Iris pigment epithelial cell (primary cell): ENCODE data around the gene IL4R.
"Not testable (repeated sequence)": the region's sequence is repeated elsewhere in the genome, so short reads cannot be mapped to it uniquely, and the experiment has no call there.

Experiments
- DNase-seq: peaks from one replicate; pipeline ENCODE4 v3.0.0-alpha.2; 2011; ENCODE audit warnings: low read depth

The IL4R gene

GRCh38 chr16:27313422-27314160 lies at the start of gene IL4R:
Gene IL4R, plus strand, starts transcription at chr16:27313974. Its CDS starts 26,230 bp downstream, at chr16:27340204.
- peak; percentile 88 for DNase-seq

DNA sequence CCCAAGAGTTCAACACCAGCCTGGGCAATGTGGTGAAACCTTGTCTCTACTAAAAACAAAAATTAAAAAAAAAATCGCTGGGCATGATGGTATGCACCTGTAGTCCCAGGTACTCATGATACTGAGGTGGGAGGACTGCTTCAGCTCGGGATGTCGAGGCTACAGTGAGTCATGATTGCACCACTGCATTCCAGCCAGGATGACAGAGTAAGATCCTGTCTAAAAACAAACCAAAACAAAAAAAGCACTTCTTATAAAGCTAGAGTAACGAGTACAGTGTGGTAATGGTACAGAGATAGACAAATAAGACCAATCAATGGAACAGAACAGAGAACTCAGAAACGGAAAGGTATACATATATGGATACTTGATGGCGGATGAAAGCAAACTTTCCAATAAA lies 49.6 kb upstream of the IL4R start:
- peak; percentile 90 for DNase-seq

DNA sequence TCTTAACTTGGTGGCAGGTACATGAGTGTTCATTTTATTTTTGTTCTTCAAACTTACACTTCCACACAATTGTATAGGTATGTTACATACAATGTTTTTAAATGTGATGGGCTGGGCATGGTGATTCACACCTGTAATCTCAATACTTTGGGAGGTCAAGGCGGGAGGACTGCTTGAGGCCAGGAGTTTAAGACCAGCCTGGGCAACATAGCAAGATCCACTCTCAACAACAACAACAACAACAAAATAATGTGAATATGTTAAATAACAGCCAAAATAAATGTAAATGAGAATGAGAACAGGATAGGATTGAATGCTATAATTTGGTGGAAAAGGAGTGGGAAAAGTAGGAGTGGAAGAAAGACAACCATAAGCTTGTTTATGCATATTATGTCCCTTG lies 47.8 kb upstream of the IL4R start:
- DNase-seq: no peak

- DNase-seq: no peak
Observed at GRCh38 chr16:27267037-27267677, 46.6 kb upstream of the IL4R start.

GRCh38 chr16:27268376-27269299 lies 45.1 kb upstream of the IL4R start, which contains the start of gene NSMCE1:
Gene NSMCE1, minus strand, starts transcription at chr16:27268772. Its CDS starts 11,202 bp downstream, at chr16:27257570.
- DNase-seq: peak; percentile 94

DNA sequence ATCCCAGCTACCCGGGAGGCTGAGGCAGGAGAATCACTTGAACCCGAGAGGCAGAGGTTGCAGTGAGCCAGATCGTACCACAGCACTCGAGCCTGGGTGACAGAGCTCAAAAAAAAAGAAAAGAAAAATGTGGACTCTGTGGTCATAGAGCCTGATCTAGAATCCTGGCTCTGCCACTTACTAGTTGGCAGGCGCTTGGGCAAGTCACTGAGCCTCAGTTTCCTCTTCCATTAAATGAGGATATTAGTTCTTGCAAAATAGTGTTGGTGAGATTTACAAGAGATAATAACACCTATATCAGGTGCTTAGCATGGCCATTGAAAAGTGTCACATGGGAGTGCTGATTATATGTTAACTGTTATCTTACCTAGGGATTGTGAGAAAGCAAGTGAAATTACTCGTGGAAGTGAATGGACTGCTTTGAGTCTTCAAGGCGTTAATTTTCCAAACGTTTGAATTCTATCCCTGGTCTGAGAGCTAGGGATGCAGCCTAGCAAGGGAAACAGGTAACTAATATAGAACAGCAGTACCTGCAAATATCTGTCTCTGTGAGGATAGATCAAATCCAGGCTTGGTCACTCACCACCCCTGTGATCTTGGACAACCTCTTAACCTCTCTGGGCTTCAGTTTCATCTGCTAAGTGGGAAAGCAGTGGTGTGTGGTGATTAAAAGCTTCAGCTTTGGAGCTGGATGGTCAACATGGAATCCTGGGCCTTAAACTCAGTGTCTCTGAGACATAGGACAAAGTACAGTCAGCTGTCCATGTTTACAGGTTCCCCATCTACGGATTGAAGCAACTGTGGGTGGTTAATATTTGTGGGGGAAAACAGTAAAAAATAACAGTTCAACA lies 44.2 kb upstream of the IL4R start:
- DNase-seq: no peak

- DNase-seq: no peak
Observed at GRCh38 chr16:27270349-27270748, 43.4 kb upstream of the IL4R start.

- DNase-seq: no peak
Observed at GRCh38 chr16:27272076-27272475, 41.7 kb upstream of the IL4R start.

DNA sequence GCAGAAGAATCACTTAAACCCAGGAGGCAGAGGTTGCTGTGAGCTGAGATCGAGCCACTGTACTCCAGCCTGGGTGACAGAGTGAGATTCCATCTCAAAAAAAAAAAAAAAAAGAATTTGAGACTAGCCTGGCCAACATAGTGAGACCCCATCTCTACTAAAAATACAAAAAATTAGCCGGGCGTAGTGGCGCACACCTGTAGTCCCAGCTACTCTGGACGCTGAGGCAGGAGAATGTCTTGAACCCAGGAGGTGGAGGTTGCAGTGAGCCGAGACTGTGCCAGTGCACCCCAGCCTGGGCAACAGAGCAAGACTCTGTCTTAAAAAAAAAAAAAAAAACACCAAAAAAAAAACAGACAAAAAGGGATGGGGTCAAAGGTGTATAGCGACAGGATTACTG lies 41.1 kb upstream of the IL4R start:
- DNase-seq: not testable (repeated sequence)

GRCh38 chr16:27273330-27273669 lies 40.5 kb upstream of the IL4R start:
- DNase-seq: no peak

- DNase-seq: no peak
Observed at GRCh38 chr16:27273670-27274423, 39.9 kb upstream of the IL4R start.

DNA sequence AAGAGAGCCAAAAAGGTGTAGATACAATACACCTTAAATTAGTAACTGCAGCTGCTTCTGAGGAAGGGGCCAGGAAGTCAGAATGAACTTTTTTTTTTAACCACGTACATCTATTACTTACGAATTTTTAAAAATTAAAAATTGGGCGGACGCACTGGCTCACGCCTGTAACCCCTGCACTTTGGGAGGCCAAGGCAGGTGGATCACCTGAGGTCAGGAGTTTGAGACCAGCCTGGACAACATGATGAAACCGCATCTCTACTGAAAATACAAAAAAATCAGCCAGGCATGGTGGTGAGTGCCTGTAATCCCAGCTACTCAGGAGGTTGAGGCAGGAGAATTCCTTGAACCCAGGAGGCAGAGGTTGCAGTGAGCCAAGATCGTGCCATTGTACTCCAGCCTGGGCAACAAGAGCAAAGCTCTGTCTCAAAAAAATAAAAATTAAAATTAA lies 39.3 kb upstream of the IL4R start:
- not testable (repeated sequence) for DNase-seq

DNA sequence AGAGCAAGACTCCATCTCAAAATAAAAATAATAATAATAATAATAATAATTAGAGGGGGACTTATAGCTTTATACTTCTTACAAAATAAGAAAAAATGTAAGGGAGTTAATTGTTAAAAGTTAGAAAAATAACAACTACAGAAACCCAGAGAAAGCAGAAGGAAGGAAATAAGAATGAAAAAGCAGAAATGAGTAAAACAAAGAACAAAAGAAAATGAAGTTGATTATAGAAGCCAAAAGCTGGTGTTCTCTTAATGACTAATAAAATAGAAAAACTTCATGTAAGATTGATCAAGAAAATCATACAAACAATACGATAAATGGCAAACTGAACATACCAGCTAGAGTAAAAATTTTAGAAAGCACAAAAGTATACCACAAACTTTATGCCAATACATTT lies 38.4 kb upstream of the IL4R start:
- no peak for DNase-seq

DNA sequence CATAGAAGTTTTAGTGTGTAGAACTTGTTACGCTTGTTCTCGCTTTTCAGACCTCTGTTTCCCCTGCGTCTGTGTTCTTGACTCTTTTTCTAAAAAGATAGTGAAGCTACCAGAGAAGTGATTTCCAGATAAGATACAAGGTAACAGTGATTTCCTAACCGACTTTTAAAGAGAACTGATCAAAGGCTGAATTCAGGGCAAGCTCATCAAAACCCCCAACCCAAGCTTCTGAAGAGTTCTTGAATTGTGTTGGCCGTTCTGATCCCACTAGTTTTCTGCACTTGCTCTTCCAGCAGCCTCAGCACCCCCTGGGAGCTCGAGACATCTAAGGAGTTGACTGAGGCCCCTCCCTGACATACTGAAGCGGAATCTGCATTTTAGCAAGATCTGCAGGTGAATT lies 32.5 kb upstream of the IL4R start:
- DNase-seq: no peak

GRCh38 chr16:27284865-27285675 lies 28.7 kb upstream of the IL4R start:
- no peak for DNase-seq

GRCh38 chr16:27285676-27286196 lies 28.0 kb upstream of the IL4R start:
- DNase-seq: no peak

DNA sequence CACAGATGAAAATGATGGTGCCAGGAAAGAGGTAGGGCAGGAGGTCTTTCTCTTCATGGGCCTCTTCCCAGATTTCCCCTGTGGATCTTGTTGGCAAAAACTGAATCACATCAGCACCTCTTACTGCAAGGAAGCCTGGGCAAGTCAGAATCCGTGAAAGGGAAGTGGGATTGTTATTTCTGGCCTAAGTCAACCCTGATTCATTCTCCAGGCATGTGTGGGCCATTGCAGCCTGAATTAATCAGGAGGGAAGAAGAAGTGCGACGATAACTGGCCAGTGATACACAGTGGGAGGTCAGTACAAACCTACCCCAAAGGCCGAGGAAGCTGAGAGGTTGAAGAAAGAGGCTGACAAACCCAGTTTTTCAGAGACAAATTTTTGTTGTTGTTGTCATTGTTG lies 27.3 kb upstream of the IL4R start:
- peak; percentile 95 for DNase-seq

DNA sequence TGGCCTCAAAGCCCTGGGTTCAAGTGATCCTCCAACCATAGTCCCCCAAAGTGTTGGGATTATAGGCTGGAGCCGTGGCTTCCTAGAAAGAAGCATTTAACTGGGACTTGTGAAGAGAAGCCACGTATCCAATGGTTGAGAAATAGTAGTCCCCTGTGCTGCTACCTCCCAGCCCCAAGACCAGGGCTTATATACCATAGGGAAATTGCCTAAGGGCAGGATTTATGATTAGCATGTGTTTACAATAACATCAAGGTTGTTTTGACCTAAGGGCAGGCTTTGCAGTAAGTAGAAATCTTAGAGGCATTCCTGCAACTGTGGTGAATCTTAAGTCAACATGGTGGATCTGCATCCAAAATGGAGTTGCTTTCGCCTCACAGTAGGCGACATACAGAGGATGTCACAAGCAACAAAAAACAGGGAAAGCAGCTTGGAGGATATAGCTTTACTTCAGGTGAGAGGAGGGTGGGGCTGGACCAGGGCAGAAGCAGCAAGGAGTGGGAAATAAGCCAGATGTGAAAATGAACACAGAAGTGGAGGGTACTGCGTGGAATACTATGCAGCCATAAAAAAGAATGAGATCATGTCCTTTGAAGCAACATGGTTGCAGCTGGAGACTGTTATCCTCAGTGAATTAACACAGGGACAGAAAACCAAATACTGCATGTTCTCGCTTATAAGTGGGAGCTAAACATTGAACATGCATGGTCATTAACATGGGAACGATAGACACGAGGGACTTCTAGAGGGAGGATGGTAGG lies 26.5 kb upstream of the IL4R start:
- DNase-seq: peak; percentile 60

- no peak for DNase-seq
Observed at GRCh38 chr16:27287887-27288286, 25.9 kb upstream of the IL4R start.
